Right lobe of liver (tissue), 4 donors: Measurements from ENCODE around the gene VARS1.

ENCODE experiments used
- POLR2A ChIP-seq: fragments of 450-650 bp; IDR thresholded peaks from one replicate; pipeline ENCODE4 v1.6.1; 2017; ENCODE audit warnings: antibody characterized with exemption, mild to moderate bottlenecking
- TF ChIP-seq, protein P1 (sequence below), 4 donors: fragments of 200-600 bp in 3 of 4; fragments of 450-650 bp in 1 of 4; IDR thresholded peaks; one replicate each; pipeline versions ENCODE4 v1.5.1 to v1.8.0; 2016 to 2022; ENCODE audit warnings: antibody characterized with exemption in 4 of 4, mild to moderate bottlenecking in 2 of 4
- donor health status: DM: no; HTN: no; CAD: no.
- donor health status: DM: no; HTN: no; CAD: no.
- donor health status: DM: no; HTN: yes; CAD: no.

DNA sequence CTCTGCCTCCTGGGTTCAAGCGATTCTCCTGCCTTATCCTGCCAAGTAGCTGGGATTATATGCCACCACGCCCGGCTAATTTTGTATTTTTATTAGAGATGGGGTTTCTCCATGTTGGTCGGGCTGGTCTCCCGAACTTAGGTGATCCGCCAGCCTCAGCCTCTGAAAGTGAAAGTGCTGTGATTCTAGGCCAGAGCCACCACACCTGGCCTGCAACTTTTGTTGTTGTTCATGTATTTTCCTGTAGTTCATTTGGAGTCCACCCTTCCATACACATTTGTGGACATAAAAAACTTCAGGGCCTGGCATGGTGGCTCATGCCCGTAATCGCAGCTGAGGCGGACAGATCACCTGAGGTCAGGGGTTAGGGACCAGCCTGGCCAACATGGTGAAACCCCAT is 46.5 kb upstream of the VARS1 start:
- no peak for TF ChIP-seq POLR2A
- TF ChIP-seq, protein P1, sequence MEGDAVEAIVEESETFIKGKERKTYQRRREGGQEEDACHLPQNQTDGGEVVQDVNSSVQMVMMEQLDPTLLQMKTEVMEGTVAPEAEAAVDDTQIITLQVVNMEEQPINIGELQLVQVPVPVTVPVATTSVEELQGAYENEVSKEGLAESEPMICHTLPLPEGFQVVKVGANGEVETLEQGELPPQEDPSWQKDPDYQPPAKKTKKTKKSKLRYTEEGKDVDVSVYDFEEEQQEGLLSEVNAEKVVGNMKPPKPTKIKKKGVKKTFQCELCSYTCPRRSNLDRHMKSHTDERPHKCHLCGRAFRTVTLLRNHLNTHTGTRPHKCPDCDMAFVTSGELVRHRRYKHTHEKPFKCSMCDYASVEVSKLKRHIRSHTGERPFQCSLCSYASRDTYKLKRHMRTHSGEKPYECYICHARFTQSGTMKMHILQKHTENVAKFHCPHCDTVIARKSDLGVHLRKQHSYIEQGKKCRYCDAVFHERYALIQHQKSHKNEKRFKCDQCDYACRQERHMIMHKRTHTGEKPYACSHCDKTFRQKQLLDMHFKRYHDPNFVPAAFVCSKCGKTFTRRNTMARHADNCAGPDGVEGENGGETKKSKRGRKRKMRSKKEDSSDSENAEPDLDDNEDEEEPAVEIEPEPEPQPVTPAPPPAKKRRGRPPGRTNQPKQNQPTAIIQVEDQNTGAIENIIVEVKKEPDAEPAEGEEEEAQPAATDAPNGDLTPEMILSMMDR (IDR thresholded peaks at IDR 0.05): no peak
